Measurements from ENCODE around the gene IGFBP3.
A peak's percentile ranks its signal among the peaks of the same experiment; 100 is the strongest.

Gene IGFBP3

GRCh38 chr7:45921699-45922519 lies 837 bp upstream of the IGFBP3 start:
- no peak for DNase-seq

GRCh38 chr7:45921381-45921698 lies 268 bp upstream of the IGFBP3 start:
- DNase-seq = no peak

- DNase-seq = no peak
Measured at GRCh38 chr7:45919993-45920459, 1.0 kb downstream of the IGFBP3 start.

DNA sequence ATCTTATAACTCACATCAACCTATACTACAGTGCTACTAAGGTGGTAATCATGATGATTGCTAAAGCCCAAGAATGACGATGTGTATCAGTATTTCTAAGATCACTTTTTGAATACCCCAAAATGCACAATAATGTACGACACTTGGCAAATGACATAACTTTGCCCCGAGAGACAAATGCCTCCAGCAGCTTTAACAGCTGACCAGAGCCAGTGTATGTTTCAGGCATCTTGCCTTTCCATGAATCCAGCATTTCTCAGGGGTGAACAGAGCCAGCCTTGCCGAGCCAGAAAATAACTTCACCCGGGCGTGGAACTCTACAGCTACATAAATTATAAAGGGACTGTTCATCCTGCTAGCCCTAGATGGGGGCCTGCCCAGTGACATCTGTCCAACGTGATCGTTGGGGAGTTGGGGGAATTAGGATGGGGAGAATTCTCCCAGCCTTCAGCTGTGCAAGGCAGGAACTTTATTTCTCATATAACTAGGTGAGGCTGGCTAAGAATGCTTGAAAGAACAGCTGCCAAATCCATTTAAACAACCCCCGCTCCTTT lies 1.8 kb downstream of the IGFBP3 start:
- DNase-seq = no peak

DNA sequence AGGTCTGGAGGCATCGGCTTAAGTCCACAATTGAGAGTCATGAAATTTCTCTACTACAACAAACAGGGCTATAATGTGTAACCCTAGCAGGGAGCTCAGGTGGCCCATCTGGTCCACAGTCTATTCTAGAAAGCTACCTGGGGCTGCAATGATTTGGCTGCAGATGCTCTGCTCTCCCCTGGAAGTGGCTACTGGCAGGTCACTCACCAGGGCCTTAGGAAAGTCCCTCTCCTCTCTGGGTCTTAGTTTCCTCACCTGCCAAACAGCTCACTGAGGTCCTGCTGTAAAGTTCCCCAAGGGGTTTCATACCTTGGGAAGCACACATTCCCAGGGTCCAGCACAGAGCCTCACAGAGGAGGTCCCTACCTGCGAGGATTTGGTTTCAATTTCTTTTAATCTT lies 2.5 kb downstream of the IGFBP3 start:
- DNase-seq = no peak

DNA sequence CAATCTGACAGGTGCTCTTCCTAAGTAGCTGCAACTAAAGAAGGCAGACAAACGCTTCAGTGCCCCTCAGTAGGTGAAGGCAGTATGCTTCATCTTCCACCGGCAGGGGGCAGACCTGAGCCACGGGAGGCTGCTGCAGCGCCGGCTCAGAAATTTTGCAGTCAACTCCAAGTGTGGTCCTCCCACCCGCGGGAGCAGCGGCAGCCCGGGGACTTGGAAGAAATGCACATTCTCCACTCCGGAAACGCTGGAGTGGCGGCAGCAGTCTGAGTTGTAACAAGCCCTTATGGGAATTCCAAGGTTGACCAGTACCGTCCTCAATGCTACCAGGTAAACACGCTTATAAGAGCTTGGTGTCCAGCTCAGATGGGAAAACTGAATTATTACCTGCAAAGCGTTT lies 3.4 kb downstream of the IGFBP3 start:
- peak; percentile 55 for DNase-seq

DNA sequence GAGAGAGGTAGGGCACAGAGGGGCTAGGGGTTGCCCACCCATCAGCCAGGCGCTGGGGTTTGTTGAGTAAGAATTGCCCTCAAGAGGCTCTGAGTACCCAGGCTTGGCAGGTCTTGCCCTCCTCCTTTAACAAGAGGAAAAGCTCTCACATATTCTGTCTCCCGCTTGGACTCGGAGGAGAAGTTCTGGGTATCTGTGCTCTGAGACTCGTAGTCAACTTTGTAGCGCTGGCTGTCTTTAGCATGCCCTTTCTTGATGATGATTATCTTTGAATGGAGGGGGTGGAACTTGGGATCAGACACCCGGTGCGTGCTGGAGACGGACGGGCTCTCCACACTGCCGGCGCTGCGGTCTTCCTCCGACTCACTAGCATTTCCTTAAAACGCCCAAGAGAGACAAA lies 4.0 kb downstream of the IGFBP3 start:
- no peak for DNase-seq

DNA sequence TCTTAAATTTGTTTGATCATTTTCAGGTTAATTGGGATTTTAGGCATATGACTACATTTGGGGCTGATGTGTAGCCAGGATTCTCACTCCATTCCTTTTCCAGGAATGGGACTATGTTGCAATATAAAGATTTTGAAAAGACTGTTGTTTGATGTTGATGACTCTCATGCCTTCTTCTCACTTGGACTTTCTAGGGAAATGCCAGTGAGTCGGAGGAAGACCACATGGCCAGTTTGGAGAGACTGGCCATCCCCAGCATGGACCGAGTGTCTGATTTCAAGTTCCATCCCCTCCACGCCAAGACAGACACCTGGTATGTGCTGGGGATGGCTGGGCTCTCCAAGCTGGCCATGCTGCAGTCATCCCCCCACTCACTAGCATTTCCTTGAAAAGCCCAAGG lies 5.5 kb downstream of the IGFBP3 start:
- DNase-seq = no peak

DNA sequence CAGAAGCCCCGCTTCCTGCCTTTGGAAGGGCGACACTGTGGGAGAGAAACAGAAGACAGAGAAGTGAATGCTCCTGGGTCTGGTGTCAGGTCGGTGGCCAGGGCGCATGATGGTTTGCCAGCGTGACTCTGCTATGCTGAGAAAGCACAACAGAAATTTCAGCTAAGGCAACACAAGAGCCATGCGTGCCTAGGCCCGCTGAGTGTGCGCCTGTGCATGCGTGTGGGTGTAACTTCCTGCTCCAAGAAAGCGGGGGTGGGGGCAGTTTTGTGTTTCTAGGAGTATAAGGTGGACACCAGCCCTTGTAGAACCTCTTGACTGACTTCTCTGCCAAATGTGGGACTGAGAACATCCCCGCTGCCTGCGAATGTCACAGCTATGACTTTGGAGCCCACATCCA lies 6.2 kb downstream of the IGFBP3 start:
- no peak for DNase-seq

DNA sequence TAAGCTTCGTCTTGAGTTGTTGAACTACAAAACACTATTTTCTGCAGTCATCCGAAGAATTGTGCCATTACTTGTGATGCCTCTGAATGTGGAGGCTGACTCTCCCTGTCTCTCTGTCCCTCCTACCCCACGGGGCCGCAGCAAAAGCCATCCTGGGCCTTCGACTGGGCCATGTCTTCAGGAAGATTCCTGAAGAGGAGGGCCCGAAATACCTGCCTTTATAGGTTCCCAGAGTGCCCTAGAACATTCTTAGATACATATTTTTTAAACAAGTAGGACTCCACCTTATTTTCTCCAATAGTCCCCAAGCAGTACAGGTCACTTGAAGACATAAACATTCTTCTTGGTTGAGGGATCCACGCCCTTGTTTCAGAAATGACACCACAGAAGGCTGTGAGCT lies 8.1 kb downstream of the IGFBP3 start:
- no peak for DNase-seq

DNA sequence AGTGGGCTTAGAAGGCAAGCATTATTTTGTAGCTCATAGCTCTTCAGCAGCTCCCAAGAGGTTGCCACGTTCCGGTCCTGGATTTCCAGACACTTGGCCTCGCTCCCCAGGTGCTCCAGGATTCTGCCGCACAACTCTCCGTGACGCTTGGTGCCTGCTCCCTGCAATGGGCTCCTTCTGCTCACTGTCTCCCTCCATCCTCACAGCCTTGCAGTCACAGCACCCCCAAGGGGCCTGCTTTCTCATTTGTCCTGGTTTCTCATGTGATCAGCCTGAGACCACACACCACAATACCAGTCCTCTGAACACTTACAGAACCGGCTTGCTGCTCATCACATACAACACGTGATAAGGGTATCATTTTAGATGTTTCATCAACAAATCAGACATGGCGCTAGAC lies 9.8 kb downstream of the IGFBP3 start:
- DNase-seq = no peak

DNA sequence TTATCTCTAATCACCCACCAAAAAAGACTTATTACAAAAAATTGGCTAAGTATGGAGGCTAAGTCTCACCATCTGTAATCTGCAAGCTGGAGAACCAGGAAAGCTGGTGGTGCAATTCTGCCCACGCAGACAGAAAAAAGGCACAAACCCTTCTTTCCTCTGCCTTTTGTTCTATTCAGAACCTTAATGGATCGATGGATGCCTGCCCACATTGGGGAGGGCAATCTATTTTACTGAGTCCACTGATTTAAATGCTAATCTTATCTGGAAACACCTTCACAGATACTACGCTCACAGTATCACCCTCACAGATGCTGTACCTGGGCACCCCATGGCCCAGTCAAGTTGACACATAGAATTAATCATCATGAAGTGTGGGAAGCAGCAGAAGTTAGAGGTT lies 10.2 kb downstream of the IGFBP3 start:
- DNase-seq = no peak

GRCh38 chr7:45909561-45909960 lies 11.5 kb downstream of the IGFBP3 start:
- no peak for DNase-seq

GRCh38 chr7:45902820-45903219 lies 18.3 kb downstream of the IGFBP3 start:
- DNase-seq = no peak

DNA sequence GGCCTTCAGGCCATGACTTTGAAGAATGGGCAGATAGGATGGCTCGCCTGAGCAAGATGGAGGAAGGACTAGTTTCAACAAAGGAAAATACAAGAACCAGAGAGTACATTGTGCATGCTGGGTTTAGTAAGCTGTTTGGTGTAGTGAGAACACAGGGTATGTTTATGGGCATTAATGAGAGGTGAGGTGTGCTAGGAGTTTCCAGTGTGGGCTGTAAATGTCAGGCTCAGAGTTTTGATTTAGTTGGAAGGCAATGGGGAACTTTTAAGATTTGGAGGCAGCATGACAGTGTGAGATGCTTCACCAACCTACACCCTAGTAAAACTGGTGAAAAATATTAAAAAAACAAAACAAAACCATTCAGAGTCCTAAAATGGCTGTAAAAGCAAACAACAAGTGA lies 19.5 kb downstream of the IGFBP3 start:
- DNase-seq = no peak

DNA sequence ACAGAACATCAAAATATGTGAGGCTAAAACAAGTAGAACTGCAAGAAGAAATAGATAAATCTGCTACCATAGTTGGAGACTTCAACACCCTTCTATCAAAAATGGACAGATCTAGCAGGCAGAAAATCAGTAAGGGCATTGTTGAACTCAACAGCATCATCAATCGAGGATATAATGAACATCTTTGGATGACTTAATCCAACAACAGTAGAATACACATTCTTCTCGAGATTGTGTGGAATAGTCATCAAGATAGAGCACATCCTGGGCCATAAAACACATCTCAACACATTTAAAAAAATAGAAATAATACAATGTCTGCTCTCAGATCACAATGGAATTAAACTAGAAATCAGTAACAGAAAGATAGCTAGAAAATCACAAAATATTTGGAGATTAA lies 22.9 kb downstream of the IGFBP3 start:
- no peak for DNase-seq

- DNase-seq = no peak
Measured at GRCh38 chr7:45897042-45897690, 23.9 kb downstream of the IGFBP3 start.

DNA sequence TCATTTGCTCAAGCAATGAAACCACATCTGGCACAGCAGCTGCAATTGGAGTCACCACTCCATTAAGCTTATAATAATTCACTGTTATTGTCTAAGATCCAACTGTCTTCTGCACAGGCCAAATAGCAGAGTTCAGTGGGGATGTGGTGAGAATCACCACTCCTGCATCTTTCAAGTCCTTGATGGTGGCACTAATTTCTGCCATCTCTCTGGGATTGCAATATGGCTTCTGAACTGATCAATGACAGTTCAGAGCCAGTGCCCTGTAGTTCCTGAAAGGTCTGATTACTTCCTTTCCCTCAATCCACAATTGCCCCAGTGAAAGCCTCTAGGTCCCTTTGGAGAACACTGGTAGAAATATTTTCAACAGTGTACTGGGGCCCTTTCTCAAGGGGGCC lies 26.4 kb downstream of the IGFBP3 start:
- DNase-seq = no peak

- DNase-seq = no peak
Measured at GRCh38 chr7:45893996-45894664, 26.9 kb downstream of the IGFBP3 start.

DNA sequence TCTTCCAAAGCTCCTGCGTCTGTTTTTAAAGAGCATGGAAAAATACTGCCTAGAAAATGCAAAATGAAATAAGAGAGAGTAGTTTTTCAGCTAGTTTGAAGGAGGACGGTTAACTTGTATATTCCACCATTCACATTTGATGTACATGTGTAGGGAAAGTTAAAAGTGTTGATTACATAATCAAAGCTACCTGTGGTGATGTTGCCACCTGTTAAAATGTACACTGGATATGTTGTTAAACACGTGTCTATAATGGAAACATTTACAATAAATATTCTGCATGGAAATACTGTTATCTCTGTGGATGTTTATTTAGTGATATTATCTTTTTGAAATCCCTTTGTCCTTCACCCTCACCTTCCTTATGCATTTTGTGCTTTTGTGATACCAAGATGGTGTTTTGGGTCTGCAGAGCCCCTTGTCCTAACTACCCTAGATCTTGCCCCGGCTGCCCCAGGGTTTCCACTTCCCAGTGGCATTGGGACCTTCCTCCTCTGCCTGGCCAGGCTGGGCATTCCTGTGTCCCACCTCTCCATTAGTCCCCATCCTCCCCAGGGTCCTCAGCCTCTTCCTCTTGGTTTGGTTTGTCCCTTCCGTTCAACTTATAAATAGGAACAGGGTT lies 27.6 kb downstream of the IGFBP3 start:
- DNase-seq = no peak

- no peak for DNase-seq
Measured at GRCh38 chr7:45892407-45893035, 28.6 kb downstream of the IGFBP3 start.

GRCh38 chr7:45891462-45892402 lies 29.3 kb downstream of the IGFBP3 start:
- no peak for DNase-seq

All from effector CD4-positive, alpha-beta T cell (primary cell).